ENCODE measurements around the gene COMMD4.
"Not testable (repeated sequence)": the region's sequence is repeated elsewhere in the genome, so short reads cannot be mapped to it uniquely, and the experiment has no call there.

COMMD4 gene

DNA sequence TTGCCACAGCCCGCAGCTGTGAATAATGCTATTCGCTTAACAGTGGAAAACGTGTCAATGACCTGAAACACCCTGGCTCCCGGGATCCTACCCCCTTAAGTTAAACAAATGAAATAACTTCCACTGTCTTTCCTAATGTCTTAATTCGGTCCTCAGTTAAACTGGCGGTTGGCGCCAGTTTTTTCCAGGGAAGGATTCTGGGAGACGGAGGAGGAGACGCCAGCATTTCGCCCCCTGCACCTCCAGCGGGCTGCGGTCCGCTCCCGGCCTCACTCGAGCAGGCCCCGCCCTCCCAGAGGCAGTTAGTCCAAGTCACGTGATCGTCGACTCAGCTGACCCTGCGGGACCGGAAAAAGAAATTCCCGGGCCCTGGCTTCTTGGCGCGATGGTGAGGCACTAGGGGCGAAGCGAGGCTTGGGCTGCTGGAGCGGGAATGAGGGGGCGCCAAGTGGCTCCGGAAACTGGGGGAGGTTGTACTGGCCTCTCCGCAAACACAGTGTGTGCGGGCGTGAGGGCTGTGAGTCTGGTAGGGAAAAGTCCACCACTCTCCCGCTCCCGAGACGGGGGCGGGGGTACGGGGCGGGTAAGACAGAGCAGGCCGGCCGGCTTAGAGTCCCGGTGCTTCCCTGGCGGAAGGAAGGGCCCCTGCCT is at the start of gene COMMD4:
Gene COMMD4 (plus strand): TSS at position 359 of the 651 bp plus-strand sequence. CDS start 27 bp downstream, at position 386.
- no peak for DNase-seq

DNA sequence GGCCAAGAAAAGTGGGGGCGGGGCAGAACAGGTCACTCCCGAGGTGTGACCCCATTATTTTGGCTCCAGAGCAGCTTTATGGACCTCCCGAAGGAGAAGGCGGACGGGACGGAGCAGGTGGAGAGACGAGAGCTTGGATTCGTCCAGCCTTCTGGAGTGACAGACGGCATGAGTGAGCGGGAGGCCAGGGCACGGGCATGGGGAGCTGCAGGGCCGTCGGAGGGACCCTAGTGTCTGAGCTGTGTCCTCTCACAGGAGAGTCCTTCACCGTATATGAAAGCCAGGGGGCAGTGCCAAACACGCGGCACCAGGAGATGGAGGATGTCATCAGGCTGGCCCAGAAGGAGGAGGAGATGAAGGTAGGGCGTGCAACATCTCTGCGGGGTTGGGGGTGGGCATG is 42.2 kb upstream of the COMMD4 start:
- not testable (repeated sequence) for DNase-seq

DNA sequence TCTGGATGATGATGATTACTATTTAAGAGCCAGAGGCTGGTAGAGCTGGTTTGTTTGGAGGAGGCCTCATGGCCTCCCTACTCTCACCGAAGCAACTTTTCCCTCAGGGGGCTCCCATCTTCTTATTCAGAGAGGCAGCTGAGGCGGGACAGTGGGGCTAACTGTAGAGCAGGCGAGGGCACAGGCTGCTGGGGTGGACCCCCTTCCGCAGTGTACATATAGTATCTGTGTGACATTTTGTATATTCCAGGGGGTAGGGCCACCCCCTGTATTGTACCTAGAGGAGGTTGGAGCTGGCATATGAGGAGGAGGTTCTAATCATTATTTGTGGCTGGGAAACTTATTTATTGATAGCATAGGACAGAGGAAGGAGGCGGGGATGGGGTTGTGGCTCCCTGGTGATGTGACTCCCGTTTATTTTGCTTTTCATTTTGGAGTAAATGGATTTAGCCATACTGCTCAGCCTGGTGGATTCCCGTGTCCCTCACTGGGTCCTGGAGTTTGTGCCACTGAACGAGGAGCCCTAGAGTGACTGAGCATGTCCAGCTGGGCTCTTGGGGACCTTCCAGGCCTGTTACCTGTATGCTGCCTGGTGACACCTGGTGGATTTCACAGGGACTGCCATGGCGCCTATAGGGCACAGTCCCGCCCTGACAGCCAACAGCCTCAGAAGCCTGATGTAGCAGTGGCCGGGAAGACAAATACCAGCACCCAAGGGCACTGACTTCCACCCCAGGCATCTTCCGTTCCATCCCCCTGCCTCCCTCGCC is 37.1 kb upstream of the COMMD4 start:
- not testable (repeated sequence) for DNase-seq

DNA sequence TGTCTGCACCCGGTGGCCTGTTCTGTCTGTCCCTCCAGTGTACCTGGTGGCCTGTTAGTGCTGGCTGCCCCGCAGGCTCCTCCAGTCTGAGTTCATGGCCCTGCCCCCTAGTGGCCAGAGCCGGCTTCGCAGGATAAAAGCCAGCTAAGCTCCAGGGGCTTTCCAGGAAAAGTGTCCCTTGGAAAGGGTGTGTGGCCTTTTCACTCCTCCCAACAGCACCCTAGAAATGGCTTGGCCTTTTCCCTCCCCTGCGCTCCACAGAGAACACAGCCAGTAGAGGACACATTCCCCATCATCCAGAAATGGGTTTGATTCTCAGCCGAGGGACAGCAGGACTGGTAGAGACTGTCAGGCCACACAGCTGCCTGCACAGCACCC is 36.6 kb upstream of the COMMD4 start:
- not testable (repeated sequence) for DNase-seq

DNA sequence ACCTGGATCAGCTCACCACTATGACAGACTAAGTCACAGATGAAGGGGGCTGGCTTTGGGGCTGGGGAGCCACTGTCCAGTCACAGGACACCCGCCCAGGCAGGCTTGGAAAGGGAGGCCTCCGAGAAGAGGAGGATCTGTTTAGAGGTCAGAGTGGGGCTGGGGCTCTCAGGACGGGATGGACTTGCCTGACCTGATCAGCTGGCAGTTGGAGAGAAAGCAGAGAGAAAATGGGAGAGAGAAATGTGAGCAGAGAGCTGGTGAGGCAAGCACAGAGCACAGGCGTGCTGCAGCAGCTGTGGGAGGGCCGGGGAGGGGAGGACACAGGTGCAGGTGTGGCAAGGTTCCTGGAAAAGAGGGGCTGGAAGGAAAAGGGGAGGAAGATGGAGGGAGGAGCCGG is 35.8 kb upstream of the COMMD4 start:
- DNase-seq: not testable (repeated sequence)

DNA sequence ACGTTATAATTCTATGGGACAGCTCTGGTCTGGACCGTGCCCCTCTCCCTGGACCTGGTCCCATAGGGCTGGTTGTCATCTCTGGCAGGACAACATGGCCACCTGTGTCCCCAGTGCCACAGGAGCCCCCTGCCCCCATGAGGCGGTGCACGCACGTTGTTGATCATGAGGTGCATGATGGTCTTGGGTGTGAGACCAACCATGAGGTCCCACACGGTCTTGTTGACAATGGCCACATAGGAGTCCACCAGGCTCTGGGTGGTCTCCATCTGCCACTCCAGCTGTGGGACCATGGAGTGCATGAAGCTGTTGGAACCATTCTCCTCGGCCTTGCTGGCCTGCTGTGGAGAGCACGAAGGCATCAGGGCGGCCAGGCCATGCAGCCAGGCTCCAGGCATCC is 33.5 kb upstream of the COMMD4 start:
- DNase-seq: no peak

DNA sequence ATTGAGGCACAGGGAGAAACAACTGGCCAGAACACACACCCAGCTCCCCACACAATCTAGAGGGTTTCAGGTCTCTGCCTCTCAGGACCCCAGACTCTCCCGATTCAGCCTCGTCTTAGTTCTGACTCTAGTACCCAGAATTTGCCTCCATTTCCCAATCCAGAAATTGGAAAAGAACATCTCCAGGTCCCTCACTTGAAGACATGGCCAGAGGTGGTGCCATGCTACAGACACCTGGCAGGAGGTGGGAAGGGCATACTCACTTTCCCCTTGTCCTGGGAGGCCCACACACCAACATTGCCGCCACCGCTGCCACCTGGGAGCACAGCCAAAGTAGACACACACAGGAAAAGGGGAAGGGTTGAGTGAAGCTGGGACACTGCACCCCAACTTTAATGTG is 33.1 kb upstream of the COMMD4 start:
- not testable (repeated sequence) for DNase-seq

DNA sequence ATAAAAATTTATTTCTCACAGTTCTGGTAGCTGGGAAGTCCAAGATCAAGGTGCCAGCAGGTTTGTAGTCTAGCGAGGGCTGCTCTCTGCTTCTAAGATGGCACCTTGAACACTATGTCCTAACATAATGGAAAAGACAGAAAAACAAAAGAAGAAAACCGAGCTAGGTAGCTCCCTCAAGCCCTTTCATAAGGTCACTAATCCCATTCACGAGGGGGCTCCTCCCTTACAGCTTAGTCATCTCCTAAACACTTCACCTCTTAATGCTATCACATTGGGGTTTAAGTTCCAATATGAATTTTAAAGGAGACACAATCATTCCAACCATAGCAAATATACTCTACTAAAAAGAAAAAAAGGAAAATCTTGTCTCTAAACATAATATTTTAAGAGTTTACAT is 29.7 kb upstream of the COMMD4 start:
- DNase-seq: no peak

DNA sequence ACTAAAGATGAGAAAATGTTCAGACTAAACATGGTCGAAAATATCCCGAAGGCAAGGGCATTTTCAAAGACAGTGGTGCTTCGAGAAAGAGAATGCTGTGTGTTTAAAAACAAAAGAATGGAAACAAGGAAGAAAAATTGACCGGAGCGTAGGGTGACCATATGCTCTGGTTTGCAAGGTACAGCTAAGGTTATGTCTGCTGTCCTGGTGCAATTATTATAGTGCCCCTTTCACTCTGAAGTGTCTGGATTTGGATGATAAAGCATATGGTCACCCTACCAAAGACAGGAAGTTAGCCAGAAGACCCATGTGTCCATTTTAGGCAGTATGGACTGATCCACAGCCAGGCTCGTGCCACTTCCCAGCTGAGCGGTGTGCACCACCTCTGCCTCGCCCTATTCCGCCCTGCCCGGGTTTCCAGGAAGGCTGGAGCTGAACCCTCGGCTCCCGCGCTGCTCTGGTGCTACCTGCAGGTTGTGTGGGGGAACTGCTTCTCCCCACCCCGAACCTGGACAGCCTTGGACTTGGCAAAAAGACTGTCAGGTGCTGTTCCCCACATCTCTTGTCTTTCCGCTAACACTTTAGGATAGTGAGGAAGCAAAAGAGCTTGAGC is 28.0 kb upstream of the COMMD4 start:
- DNase-seq: peak; percentile 23

DNA sequence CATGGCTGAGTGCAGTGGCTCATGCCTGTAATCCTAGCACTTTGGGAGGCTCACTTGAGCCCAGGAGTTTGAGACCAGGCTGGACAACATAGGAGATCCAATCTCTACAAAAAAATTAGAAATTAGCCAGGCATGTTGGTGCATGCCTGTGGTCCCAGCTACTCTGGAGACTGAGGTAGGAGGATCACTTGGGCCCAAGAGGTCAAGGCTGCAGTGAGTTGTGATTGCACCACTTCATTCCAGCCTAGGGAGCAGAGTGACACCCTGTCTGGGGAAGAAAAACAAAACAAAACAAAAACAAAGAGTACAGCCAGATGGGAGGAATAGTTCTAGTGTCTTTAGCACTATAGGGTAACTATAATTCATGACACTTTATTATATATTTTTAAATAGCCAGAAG is 26.2 kb upstream of the COMMD4 start:
- DNase-seq: no peak

DNA sequence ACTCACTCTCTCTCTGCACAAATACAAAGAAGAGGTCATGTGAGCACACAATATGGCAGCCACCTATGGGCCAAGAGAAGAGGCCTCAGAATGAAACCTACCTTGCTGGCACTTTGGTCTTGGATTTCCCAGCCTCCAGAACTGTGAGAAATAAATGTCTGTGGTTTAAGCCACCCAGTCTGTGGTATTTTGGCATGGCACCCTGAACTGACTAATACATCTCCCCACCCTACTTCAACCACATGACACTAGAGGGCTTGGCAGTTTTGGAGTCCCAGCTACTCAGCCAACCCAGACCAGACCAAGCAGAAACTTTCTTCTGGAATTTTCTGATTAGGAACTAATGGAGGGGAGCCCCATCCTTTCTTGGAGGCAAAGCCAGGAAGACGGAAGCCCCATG is 23.3 kb upstream of the COMMD4 start:
- not testable (repeated sequence) for DNase-seq

DNA sequence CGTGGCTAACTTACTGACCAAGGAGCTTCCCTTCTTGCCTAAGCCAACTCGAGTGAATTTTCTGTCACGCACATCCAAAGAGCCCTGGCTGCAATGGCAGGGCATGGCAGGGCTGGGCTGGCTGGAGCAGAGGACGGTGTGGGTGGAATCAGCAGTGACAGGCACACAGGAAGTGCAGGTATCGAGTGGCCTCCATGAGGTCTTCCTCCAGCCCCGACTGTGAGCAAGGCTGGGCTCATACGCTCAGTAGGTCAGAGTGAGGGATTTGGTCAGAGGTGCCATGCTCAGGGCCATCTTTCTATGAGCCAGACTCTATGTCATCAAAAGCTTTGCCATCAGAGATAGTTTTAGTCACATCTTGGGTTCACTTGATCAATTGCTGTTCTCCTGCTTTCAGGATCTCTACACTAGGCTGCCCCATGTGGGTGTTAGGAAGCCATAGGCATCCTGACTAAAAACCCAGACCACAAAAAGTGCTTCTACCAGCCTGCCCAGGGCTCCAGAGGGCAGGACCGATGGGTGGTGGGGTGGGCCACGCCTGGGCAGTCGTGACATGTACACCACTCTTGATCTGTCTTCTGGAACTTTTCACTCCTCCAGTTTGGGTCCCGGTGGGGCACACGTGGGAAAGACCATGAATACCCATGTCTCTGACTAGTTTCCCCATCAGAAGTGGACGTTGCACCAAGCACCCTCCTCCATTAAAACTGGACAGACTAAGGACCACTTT is 22.6 kb upstream of the COMMD4 start:
- no peak for DNase-seq

DNA sequence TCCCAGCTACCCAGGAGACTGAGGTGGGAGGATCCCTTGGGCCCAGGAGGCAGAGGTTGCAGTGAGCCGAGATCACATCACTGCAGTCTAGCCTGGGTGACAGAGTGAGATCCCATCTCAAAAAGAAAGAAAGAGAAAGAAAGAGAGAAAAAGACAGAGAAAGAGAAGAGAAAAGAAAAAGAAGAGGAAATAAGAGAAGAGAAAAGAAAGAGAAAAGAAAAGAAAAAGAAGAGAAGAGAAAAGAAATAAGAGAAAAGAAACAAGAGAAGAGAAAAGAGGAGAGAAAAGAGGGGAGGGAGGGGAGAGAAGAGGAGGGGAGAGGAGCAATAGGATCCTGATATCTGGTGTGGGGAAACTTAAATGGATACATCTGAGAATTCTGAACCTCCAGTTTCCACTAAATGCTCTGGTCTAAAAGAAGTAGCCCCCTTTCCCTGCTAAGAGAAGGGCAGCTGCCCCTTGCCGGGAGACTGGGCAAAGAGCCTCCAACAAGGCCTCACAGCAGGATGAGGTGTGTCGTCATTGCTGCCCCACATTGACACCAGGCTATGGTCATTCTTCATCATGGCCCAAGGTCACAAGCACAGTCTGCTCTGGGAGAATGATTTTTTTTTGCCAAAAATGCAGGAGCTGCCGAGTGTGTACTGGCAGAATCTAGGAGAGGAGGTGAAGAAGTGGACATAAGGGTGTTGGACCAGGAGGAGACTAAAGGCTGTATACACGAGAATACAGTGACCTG is 21.1 kb upstream of the COMMD4 start:
- no peak for DNase-seq

DNA sequence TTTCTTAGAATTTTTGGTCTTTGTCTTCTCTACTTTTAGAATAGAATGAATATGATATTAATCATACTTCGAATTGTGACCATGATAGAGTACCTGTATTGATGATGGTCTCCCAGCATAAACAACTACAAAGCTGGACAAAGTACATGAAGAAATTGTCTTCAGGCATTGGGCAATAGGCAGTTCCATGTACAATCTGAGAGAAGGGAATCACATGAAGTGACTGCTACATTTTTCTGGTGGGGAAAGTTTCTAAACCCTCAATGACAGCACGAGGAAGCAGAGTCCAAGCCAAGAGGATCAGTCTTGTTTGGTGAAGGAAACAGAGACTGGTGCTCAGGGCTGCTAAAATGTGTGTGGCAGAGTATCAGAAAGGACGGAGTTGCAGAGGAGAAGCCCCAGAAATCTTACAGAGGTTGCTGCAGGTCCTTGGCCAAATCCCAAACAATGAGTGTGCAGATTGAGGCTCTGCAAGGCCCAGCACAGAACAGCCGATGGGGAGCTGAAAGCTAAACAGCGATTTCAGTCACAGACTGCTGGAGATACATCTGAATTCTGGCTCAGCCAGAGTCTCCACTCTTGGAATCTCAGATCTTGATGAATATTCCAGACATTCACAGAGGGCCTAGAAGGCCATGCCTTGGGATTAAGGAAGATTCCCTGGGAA is 16.5 kb upstream of the COMMD4 start:
- DNase-seq: not testable (repeated sequence)

DNA sequence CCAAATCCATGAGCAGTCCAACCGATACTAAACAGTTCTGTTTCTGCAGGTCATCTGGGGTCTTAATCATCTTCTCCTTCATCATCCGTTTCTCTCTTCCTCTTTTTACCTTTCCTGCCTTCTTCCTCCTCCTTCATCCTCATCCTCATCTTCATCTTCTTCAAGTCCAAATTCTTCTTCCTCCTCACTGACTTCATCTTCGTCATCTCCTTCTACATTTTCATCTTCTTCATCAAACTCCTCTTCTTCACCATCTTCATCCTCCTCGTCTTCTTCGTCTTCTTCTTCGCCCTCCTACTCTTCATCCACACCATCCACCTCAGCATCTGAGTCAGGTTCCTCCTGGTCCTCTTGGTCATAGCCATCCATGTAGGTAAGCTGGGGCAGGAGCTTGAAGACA is 14.2 kb upstream of the COMMD4 start:
- DNase-seq: no peak

DNA sequence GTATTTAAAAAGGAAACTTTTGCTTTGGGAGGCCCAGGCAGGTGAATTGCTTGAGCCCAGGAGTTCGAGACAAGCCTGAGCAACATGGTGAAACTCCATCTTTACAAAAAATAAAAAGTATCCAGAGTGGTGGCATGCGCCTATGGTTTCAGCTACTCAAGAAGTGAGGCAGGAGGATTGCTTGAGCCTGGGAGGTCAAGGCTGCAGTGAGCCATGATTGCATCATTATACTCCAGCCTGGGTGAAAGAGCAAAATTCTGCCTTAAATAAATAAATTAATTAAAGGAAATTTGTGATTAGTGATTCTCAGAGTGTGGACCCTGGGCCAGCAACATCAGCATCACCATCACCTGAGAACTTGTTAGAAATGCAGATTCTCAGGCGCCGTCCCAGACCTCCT is 9.9 kb upstream of the COMMD4 start:
- DNase-seq: no peak

DNA sequence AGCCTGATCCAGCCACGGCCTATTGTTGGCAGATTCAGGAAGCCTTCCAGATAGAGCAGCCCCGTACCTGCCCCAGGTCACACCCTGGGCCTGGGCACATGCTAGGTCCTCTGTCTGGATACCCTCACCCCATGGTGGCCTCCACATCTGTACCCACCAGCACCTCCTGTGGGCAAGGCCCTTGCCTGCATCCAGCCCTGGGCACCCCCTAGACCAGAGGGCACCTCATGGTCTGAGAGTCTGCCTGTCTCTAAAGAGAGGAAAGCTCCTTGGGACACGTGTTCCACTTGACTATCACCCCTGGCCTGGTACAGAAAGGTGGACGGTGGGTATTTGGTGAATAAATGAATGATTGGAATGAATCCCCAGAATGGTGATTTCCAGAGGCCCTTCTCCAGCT is 8.9 kb upstream of the COMMD4 start:
- DNase-seq: no peak

DNA sequence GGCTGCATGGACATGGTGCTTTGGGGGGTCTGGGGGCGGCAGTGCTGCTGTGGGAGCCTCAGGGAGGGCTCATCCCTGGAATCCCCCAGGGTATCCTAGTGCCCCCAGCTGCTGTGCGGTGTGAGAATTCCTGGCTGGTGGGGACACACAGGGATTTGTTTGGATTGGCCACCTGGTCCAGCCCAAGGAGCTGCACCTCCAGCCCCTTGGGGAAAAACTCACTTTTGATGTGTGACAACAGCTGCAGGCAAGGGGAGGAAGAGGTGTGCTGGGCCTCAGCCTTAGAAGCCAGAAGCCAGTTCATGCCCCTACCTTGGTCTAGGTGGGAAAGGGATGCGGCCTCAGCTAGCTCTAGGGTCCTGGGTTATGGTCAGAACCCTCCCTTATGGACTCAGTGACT is 8.4 kb upstream of the COMMD4 start:
- DNase-seq: no peak

DNA sequence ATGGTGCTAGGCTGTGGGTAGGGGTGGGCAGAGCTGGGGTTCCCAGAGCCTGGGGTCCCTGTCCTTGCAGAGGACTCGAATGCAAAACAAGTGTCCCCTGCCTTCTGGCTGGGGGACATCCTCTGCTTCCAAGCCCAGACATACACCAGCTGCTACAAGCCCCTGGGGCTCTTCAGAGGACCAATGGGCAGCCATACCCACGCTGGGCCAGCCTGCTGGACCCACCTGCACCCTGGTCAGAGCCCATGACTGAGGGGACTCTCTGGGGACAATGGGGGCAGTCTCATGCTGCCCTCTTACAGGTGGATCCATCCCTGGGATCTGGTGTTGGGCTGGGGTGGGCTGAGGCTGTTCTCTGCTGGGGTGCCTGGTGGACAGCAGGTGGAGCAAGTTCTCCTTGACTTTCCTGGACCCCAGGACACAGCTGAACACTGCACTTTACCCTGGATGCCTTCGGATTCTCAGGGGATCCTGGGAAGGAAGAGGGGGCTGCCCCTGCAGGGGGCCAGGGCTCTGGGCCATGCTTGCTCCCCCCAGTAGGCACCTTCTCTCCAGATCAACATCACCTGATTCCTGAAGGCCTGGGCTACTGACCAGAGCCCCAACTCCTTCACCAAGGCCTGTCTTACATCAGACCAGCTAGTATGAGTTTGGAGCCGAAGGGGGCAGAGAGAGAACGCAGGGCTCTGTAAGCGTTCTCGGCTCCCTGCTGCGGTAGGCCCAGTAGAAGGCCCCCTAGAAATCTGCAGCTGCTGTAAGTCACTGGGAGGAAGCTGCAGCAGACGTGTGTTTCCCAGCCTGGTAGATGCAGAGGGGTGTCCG is 7.2 kb upstream of the COMMD4 start:
- no peak for DNase-seq

DNA sequence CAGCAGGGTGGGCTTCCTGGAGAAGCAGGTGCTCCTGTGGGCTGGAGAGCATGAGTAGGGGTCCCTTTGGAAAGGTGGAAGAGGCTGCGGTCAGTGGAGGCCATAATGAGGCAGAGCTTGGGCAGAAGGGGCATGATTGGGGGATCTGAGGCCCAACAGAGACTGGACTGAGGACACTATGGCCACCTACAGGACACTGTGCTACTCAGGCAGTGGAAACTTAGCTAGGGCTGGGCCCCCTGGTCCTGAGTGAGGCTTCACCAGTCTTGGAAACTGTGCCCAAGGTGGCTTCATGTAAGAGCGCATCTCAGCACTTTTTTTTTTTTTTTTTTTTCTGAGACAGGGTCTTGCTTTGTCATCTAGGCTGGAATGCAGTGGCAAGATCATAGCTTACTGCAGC is 6.3 kb upstream of the COMMD4 start:
- no peak for DNase-seq

DNA sequence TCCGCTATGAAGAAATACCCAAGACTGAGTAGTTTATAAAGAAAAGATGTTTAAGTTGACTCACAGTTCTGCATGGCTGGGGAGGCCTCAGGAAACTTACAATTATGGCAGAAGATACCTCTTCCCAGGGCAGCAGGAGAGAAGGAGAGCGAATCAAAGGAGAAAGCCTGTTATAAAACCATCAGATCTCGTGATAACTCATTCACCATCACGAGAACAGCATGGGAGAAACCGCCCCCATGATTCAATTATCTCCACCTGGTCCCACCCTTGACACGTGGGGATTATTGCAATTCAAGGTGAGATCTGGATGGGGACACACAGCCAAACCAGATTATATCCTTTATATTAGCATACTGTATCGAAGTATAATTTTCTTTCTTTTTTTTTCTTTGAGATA is 3.8 kb upstream of the COMMD4 start:
- not testable (repeated sequence) for DNase-seq
